GM20431 (cell line): ENCODE data around the gene KCNJ14.

ENCODE experiments used
- in situ Hi-C: fragments of 300-500 bp; cut with MseI, MboI; formaldehyde crosslinking; loops from one replicate; pipeline ENCODE4 v1.15.0; 2020; ENCODE audit warnings: low sequenced_read_pairs; ENCODE audit not compliant: unreplicated experiment

KCNJ14 gene

GRCh38 chr19:48501494-48502349, 46.3 kb downstream of the KCNJ14 start:
- in situ Hi-C loops = no loop called here

GRCh38 chr19:48502350-48503018, 47.1 kb downstream of the KCNJ14 start:
- in situ Hi-C loops = no loop called here

- in situ Hi-C loops = no loop called here
Observed at GRCh38 chr19:48506138-48506733, 50.9 kb downstream of the KCNJ14 start.

- in situ Hi-C loops = no loop called here
Observed at GRCh38 chr19:48507911-48508439, 52.6 kb downstream of the KCNJ14 start.

GRCh38 chr19:48508729-48509411, 53.5 kb downstream of the KCNJ14 start:
- in situ Hi-C loops = no loop called here

- in situ Hi-C loops = no loop called here
Observed at GRCh38 chr19:48509467-48510194, 54.3 kb downstream of the KCNJ14 start.

GRCh38 chr19:48510421-48511268, 55.3 kb downstream of the KCNJ14 start:
- in situ Hi-C loops = no loop called here

- in situ Hi-C loops = no loop called here
Observed at GRCh38 chr19:48511321-48511731, 56.0 kb downstream of the KCNJ14 start.

GRCh38 chr19:48511800-48512503, 56.6 kb downstream of the KCNJ14 start, which contains the start of gene LMTK3:
Gene LMTK3, minus strand, starts transcription at chr19:48511835. Its CDS starts 259 bp downstream, at chr19:48511576.
- in situ Hi-C loops = no loop called here

- in situ Hi-C loops = no loop called here
Observed at GRCh38 chr19:48512504-48513288, 57.3 kb downstream of the KCNJ14 start.

- in situ Hi-C loops = no loop called here
Observed at GRCh38 chr19:48513289-48514122, 58.1 kb downstream of the KCNJ14 start.

GRCh38 chr19:48514123-48514458, 58.7 kb downstream of the KCNJ14 start:
- in situ Hi-C loops = no loop called here

GRCh38 chr19:48516536-48516935, 61.2 kb downstream of the KCNJ14 start:
- in situ Hi-C loops = no loop called here
